ENCODE measurements around the gene CRYZL1. TPM values are rescaled to one million over a fixed set of nuclear protein-coding genes. Genes with fewer than 3 reads are reported as not detected.
"Not testable (repeated sequence)": the region's sequence is repeated elsewhere in the genome, so short reads cannot be mapped to it uniquely, and the experiment has no call there.

Gene CRYZL1
- total and polyA plus RNA-seq, 3 donors from 2014 or later = 40.6 to 75.7 (median 73.2) TPM

GRCh38 chr21:33618407-33618806 is 23.1 kb downstream of the CRYZL1 start:
- intact Hi-C loops (cut with DNase I; ENCODE audit: low total_unique reads) = no loop called here
- 90 to 98% methylated on average over 2 of the region's 2 CpGs for WGBS, 2 donors
- DNase-seq = no peak
- H3K27ac ChIP-seq = no peak overlapping the region
- no peaks in the 10 kb centered on the region for H3K36me3 ChIP-seq (ENCODE audit: low read depth, missing control alignments)
- no peaks in the 10 kb centered on the region for H3K27me3 ChIP-seq
- no peaks in the 10 kb centered on the region for H3K9me3 ChIP-seq
- no peak overlapping the region for H3K4me3 ChIP-seq
- no peaks in the 10 kb centered on the region for H3K4me1 ChIP-seq
- TF ChIP-seq CTCF (IDR thresholded peaks at IDR 0.05) (no peak), POLR2A (IDR thresholded peaks at IDR 0.05) (no peak)

GRCh38 chr21:33617565-33617964 is 24.0 kb downstream of the CRYZL1 start:
- H3K27ac ChIP-seq; H3K4me1 ChIP-seq; H3K27me3 ChIP-seq; DNase-seq; intact Hi-C loops (cut with DNase I; ENCODE audit: low total_unique reads); H3K4me3 ChIP-seq; H3K36me3 ChIP-seq (ENCODE audit: low read depth, missing control alignments); H3K9me3 ChIP-seq: not testable (repeated sequence)
- WGBS, 2 donors = 92 to 96% methylated on average over 11 of the region's 11 CpGs

DNA sequence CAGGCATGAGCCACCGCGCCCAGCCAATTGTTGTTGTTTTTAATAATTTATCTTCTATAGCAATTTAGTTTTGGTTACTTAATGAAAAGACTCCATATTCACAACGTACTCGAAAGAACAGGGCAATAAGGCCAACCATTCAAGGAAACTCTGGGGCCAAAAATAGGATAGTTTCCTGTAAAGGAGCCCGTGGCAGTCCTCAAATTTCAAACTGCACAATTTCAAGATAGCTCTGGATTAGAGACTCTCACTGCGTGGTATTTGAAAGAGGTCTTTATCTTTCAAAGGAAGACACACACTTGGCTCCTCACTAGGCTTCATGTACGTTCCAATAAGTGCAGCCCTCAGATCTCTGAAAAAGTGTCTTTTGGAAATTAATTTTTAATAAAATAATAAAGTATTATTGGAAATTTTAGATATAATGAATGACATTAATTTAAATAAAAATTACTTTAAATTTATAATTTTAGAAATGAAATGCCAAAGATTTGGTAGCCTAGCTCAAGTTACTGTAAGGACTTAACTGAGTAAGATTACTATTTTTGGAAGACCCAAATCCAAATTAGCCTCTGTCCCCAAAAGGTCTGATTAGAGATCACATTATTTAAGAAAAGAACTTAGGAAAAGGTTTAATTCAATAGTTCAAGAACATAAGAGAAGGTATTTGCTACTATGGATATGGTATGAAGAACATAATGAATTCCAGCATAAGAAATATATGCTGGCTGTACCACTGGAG is 30.4 kb downstream of the CRYZL1 start:
- DNase-seq = no peak
- H3K27ac ChIP-seq = no peak overlapping the region
- H3K4me3 ChIP-seq = no peak overlapping the region
- no peaks in the 10 kb centered on the region for H3K36me3 ChIP-seq (ENCODE audit: low read depth, missing control alignments)
- no peaks in the 10 kb centered on the region for H3K27me3 ChIP-seq
- no peaks in the 10 kb centered on the region for H3K9me3 ChIP-seq
- no peaks in the 10 kb centered on the region for H3K4me1 ChIP-seq
- WGBS, 2 donors = 94 to 95% methylated on average over 7 of the region's 7 CpGs
- intact Hi-C loops (cut with DNase I; ENCODE audit: low total_unique reads) = no loop called here
- TF ChIP-seq POLR2A (IDR thresholded peaks at IDR 0.05) (no peak), CTCF (IDR thresholded peaks at IDR 0.05) (no peak)

- H3K4me1 ChIP-seq = no peaks in the 10 kb centered on the region
- TF ChIP-seq CTCF (IDR thresholded peaks at IDR 0.05) = no peak
- no peaks in the 10 kb centered on the region for H3K36me3 ChIP-seq (ENCODE audit: low read depth, missing control alignments)
- no peaks in the 10 kb centered on the region for H3K27me3 ChIP-seq
- H3K4me3 ChIP-seq = no peak overlapping the region
- DNase-seq = no peak
- WGBS, 2 donors = 78 to 85% methylated on average over 1 of the region's 1 CpG
- H3K9me3 ChIP-seq = no peaks in the 10 kb centered on the region
- H3K27ac ChIP-seq = no peak overlapping the region
- intact Hi-C loops (cut with DNase I; ENCODE audit: low total_unique reads) = no loop called here
Measured at GRCh38 chr21:33608559-33608958, 33.0 kb downstream of the CRYZL1 start.

DNA sequence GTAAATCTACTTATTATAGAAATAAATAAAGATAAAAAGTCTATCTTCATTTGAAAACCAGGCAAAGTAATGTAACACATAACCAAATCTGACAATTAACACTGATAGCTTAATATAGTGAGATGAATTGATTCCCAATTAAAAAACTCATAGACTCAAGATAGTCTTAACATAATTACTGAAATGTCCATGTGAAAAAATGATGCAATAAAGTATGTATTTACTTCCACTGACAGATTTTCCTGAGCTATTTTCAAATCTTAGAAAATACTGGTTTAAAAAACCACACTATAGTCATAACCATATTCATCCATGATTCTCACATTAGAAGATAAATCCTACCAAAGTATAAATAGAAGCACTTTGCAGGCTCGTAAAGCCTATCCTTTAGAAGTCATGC is 43.5 kb downstream of the CRYZL1 start:
- no peaks in the 10 kb centered on the region for H3K36me3 ChIP-seq (ENCODE audit: low read depth, missing control alignments)

More for the DNA sequence above, 43.5 kb downstream of the CRYZL1 start:
- intact Hi-C loops (cut with DNase I; ENCODE audit: low total_unique reads) = no loop called here
- DNase-seq = no peak
- H3K9me3 ChIP-seq = no peaks in the 10 kb centered on the region
- 83 to 90% methylated on average over 1 of the region's 1 CpG for WGBS, 2 donors
- H3K4me1 ChIP-seq = no peaks in the 10 kb centered on the region
- no peak overlapping the region for H3K4me3 ChIP-seq
- H3K27ac ChIP-seq = no peak overlapping the region
- no peaks in the 10 kb centered on the region for H3K27me3 ChIP-seq
- no peak for TF ChIP-seq CTCF (IDR thresholded peaks at IDR 0.05)
- TF ChIP-seq POLR2A (IDR thresholded peaks at IDR 0.05) = no peak

Measured in testis (tissue), 3 donors.